AG10803 (cell line): ENCODE measurements around the gene PPP1R3A.

Experiments used
- DNase-seq: peaks from one replicate; pipeline ENCODE4 v3.0.0; 2010; ENCODE audit warnings: low read depth
- H3K4me3 ChIP-seq: 2 replicates; pipeline ENCODE4 v1.5.1; 2011; ENCODE audit warnings: mild to moderate bottlenecking, low read length, control low read depth
- CTCF ChIP-seq: conservative IDR thresholded peaks from 2 replicates; pipeline ENCODE4 v1.5.1; 2011; ENCODE audit warnings: mild to moderate bottlenecking, low read length, control low read depth, inconsistent platforms

The PPP1R3A gene

GRCh38 chr7:113880559-113880958 is 38.2 kb downstream of the PPP1R3A start:
- H3K4me3 ChIP-seq = no peak overlapping the region
- no peak for DNase-seq
- TF ChIP-seq CTCF = no peak

- no peak for DNase-seq
- no peak for TF ChIP-seq CTCF
- no peak overlapping the region for H3K4me3 ChIP-seq
Measured at GRCh38 chr7:113878394-113878992, 40.3 kb downstream of the PPP1R3A start.

GRCh38 chr7:113875224-113875623 is 43.6 kb downstream of the PPP1R3A start:
- no peak for TF ChIP-seq CTCF
- no peak for DNase-seq
- H3K4me3 ChIP-seq = no peak overlapping the region

- DNase-seq = no peak
- no peak overlapping the region for H3K4me3 ChIP-seq
- TF ChIP-seq CTCF = no peak
Measured at GRCh38 chr7:113873554-113874151, 45.2 kb downstream of the PPP1R3A start.

- no peak for DNase-seq
- TF ChIP-seq CTCF = no peak
- no peak overlapping the region for H3K4me3 ChIP-seq
Measured at GRCh38 chr7:113872981-113873380, 45.8 kb downstream of the PPP1R3A start.

GRCh38 chr7:113867325-113867724 is 51.5 kb downstream of the PPP1R3A start:
- TF ChIP-seq CTCF = no peak
- no peak for DNase-seq
- H3K4me3 ChIP-seq = no peak overlapping the region

GRCh38 chr7:113856010-113856409 is 62.8 kb downstream of the PPP1R3A start:
- no peak for TF ChIP-seq CTCF
- no peak for DNase-seq

More at GRCh38 chr7:113856010-113856409, 62.8 kb downstream of the PPP1R3A start:
- H3K4me3 ChIP-seq = no peak overlapping the region
